Activated T-cell treated with anti-CD3 and anti-CD28 coated beads for 1 hour (primary cell): ENCODE data around the gene ANKFY1.
"Not testable (repeated sequence)": the region's sequence is repeated elsewhere in the genome, so short reads cannot be mapped to it uniquely, and the experiment has no call there.

Experiments
- DNase-seq: peaks from one replicate; pipeline ENCODE4 v3.0.0-alpha.2; 2020; ENCODE audit warnings: low read depth

The ANKFY1 gene

GRCh38 chr17:4219241-4219640, 44.5 kb downstream of the ANKFY1 start:
- no peak for DNase-seq

GRCh38 chr17:4215882-4216570, 47.8 kb downstream of the ANKFY1 start:
- DNase-seq = no peak

- DNase-seq = no peak
These were observed 49.6 kb downstream of the ANKFY1 start for GRCh38 chr17:4214157-4214556.

GRCh38 chr17:4209611-4210010, 54.2 kb downstream of the ANKFY1 start:
- DNase-seq = no peak

GRCh38 chr17:4208238-4208637, 55.5 kb downstream of the ANKFY1 start:
- DNase-seq = no peak

- DNase-seq = no peak
These were observed 56.8 kb downstream of the ANKFY1 start for GRCh38 chr17:4206962-4207361.

GRCh38 chr17:4205917-4206316, 57.9 kb downstream of the ANKFY1 start:
- no peak for DNase-seq

GRCh38 chr17:4204710-4205173, 59.0 kb downstream of the ANKFY1 start:
- no peak for DNase-seq

GRCh38 chr17:4204190-4204589, 59.6 kb downstream of the ANKFY1 start:
- DNase-seq = no peak

GRCh38 chr17:4201226-4201625, 62.6 kb downstream of the ANKFY1 start:
- no peak for DNase-seq

- no peak for DNase-seq
These were observed 63.9 kb downstream of the ANKFY1 start for GRCh38 chr17:4199818-4200402.

- no peak for DNase-seq
These were observed 64.8 kb downstream of the ANKFY1 start for GRCh38 chr17:4198995-4199394.

- no peak for DNase-seq
These were observed 68.5 kb downstream of the ANKFY1 start for GRCh38 chr17:4195306-4195705.

- DNase-seq = no peak
These were observed 69.0 kb downstream of the ANKFY1 start for GRCh38 chr17:4194796-4195195.

- not testable (repeated sequence) for DNase-seq
These were observed 73.0 kb downstream of the ANKFY1 start for GRCh38 chr17:4190791-4191190.

GRCh38 chr17:4189280-4189679, 74.5 kb downstream of the ANKFY1 start:
- no peak for DNase-seq

GRCh38 chr17:4188076-4188475, 75.7 kb downstream of the ANKFY1 start:
- DNase-seq = no peak

- no peak for DNase-seq
These were observed 76.7 kb downstream of the ANKFY1 start for GRCh38 chr17:4187076-4187475.

- no peak for DNase-seq
These were observed 77.4 kb downstream of the ANKFY1 start for GRCh38 chr17:4186357-4186881.

GRCh38 chr17:4185656-4186055, 78.1 kb downstream of the ANKFY1 start:
- no peak for DNase-seq

GRCh38 chr17:4184811-4185210, 79.0 kb downstream of the ANKFY1 start:
- no peak for DNase-seq

GRCh38 chr17:4182043-4182442, 81.7 kb downstream of the ANKFY1 start:
- no peak for DNase-seq

GRCh38 chr17:4180791-4181190, 83.0 kb downstream of the ANKFY1 start:
- no peak for DNase-seq

GRCh38 chr17:4179071-4179470, 84.7 kb downstream of the ANKFY1 start:
- no peak for DNase-seq
